SU-DHL-6 (cell line): ENCODE measurements around the gene FAXC.
A peak's percentile ranks its signal among the peaks of the same experiment; 100 is the strongest.

Experiments
- H2AFZ ChIP-seq: fragments of 200-600 bp; sonication (generic); 2 replicates; pipeline ENCODE4 v1.6.1; 2014; ENCODE audit warnings: low read depth, mild to moderate bottlenecking, moderate library complexity, mixed read lengths, antibody characterized with exemption, low read length; ENCODE audit not compliant: severe bottlenecking
- H3F3A ChIP-seq: fragments of 200-600 bp; shearing (Covaris generic); 2 replicates; pipeline ENCODE4 v1.6.0; 2016; ENCODE audit warnings: antibody characterized with exemption, mild to moderate bottlenecking; ENCODE audit not compliant: insufficient read depth
- H3K27ac ChIP-seq: fragments of 200-600 bp; sonication (generic); 2 replicates; pipeline ENCODE4 v1.5.1; 2016; ENCODE audit warnings: low read depth, mild to moderate bottlenecking, low read length, moderate library complexity, mixed read lengths
- H3K27me3 ChIP-seq: fragments of 200-600 bp; sonication (generic), shearing (Covaris generic); 2 replicates; pipeline ENCODE4 v1.6.0; 2014; ENCODE audit warnings: mild to moderate bottlenecking, low read length
- H3K36me3 ChIP-seq: fragments of 200-600 bp; sonication (generic); 2 replicates; pipeline ENCODE4 v1.6.1; 2014; ENCODE audit warnings: mild to moderate bottlenecking, low read length, mixed read lengths
- H3K4me2 ChIP-seq: fragments of 300-600, 200-600 bp; shearing (Covaris generic), sonication (generic); 2 replicates; pipeline ENCODE4 v1.6.0; 2014; ENCODE audit warnings: low read length, low read depth, mild to moderate bottlenecking; ENCODE audit not compliant: poor library complexity, severe bottlenecking
- H3K4me3 ChIP-seq: fragments of 200-600 bp; sonication (generic); 2 replicates; pipeline ENCODE4 v1.5.1; 2014; ENCODE audit warnings: antibody characterized with exemption, low read length, mild to moderate bottlenecking, mixed read lengths; ENCODE audit not compliant: insufficient read depth, poor library complexity, severe bottlenecking
- H3K79me2 ChIP-seq: fragments of 200-600 bp; sonication (generic); 2 replicates; pipeline ENCODE4 v1.6.1; 2014; ENCODE audit warnings: mild to moderate bottlenecking, low read length, moderate library complexity; ENCODE audit not compliant: insufficient read depth
- H3K9ac ChIP-seq: fragments of 200-600 bp; sonication (generic); 2 replicates; pipeline ENCODE4 v1.7.0; 2014; ENCODE audit warnings: mild to moderate bottlenecking, low read length
- H3K9me2 ChIP-seq: fragments of 200-600 bp; sonication (generic); replicated peaks from 2 replicates; pipeline ENCODE4 v1.6.1; 2014; ENCODE audit warnings: low read length; ENCODE audit not compliant: insufficient read depth
- H3K9me3 ChIP-seq: fragments of 200-600 bp; sonication (generic); 2 replicates; pipeline ENCODE4 v1.6.1; 2014; ENCODE audit warnings: low read length, mixed read lengths; ENCODE audit not compliant: insufficient read depth
- H4K20me1 ChIP-seq: fragments of 200-600 bp; sonication (generic); 2 replicates; pipeline ENCODE4 v1.6.1; 2014; ENCODE audit warnings: low read depth, mild to moderate bottlenecking, antibody characterized with exemption, low read length, moderate library complexity, mixed read lengths
- CTCF ChIP-seq: fragments of 200-600 bp; sonication (generic); IDR thresholded peaks from one replicate; pipeline ENCODE4 v1.5.1; 2017; ENCODE audit warnings: antibody characterized with exemption, mild to moderate bottlenecking, low read length, moderate library complexity; ENCODE audit not compliant: insufficient read depth, poor library complexity, severe bottlenecking
- EZH2phosphoT487 ChIP-seq: fragments of 200-600 bp; sonication (generic), shearing (Covaris generic); conservative IDR thresholded peaks from 2 replicates; pipeline ENCODE4 v1.6.1; 2018; ENCODE audit warnings: mild to moderate bottlenecking, antibody characterized with exemption, low read length, moderate library complexity, mixed read lengths

Gene FAXC

GRCh38 chr6:99349171-99350141 lies at the start of gene FAXC:
Gene FAXC, minus strand, starts transcription at chr6:99349674. Its CDS starts 302 bp downstream, at chr6:99349372.
- Histone ChIP-seq H3K36me3 (no peaks in the 10 kb centered on the region), H3K79me2 (no peaks in the 10 kb centered on the region), H3K27me3 (no peaks in the 10 kb centered on the region), H4K20me1 (no peaks in the 10 kb centered on the region), H3K27ac (no peak within 1 kb of the TSS), H3K9ac (no peak within 1 kb of the TSS), H3F3A (no peaks in the 10 kb centered on the region), H3K9me3 (no peaks in the 10 kb centered on the region), H3K4me2 (peak within 1 kb of the TSS; percentile 7), H2AFZ (peak within 1 kb of the TSS; percentile 52), H3K4me3 (no peak within 1 kb of the TSS), H3K9me2 (no peaks in the 10 kb centered on the region)
- no peak for TF ChIP-seq CTCF
- TF ChIP-seq EZH2phosphoT487 = no peak

- no peak overlapping the region for H2AFZ ChIP-seq
- peaks cover 13% of the 10 kb centered on the region for H3K79me2 ChIP-seq
- H3K9ac ChIP-seq = no peak overlapping the region
- H3K9me2 ChIP-seq = no peaks in the 10 kb centered on the region
- H3K27ac ChIP-seq = no peak overlapping the region
- H3F3A ChIP-seq = peaks cover 55% of the 10 kb centered on the region
- no peak for TF ChIP-seq EZH2phosphoT487
- TF ChIP-seq CTCF = no peak
- H3K36me3 ChIP-seq = peaks cover 46% of the 10 kb centered on the region
- H4K20me1 ChIP-seq = no peaks in the 10 kb centered on the region
- no peak overlapping the region for H3K4me2 ChIP-seq
- no peaks in the 10 kb centered on the region for H3K27me3 ChIP-seq
- H3K4me3 ChIP-seq = no peak overlapping the region
- H3K9me3 ChIP-seq = no peaks in the 10 kb centered on the region
These were observed 47.8 kb upstream of the FAXC start for GRCh38 chr6:99397287-99397686.

- no peaks in the 10 kb centered on the region for H3K9me3 ChIP-seq
- H3K9me2 ChIP-seq = no peaks in the 10 kb centered on the region
- peaks cover 14% of the 10 kb centered on the region; the same call in 1 of the 2 replicates for H3K36me3 ChIP-seq
- peak within 1 kb of the TSS; percentile 84 for H3K27ac ChIP-seq
- peaks cover 20% of the 10 kb centered on the region for H3K79me2 ChIP-seq
- H3F3A ChIP-seq = peaks cover 34% of the 10 kb centered on the region
- H3K4me3 ChIP-seq = peak within 1 kb of the TSS; percentile 76
- no peaks in the 10 kb centered on the region for H3K27me3 ChIP-seq
- peak within 1 kb of the TSS; percentile 96 for H3K4me2 ChIP-seq
- H4K20me1 ChIP-seq = no peaks in the 10 kb centered on the region
- peak within 1 kb of the TSS; percentile 90 for H2AFZ ChIP-seq
- peak within 1 kb of the TSS; percentile 70 for H3K9ac ChIP-seq
- TF ChIP-seq CTCF (no peak), EZH2phosphoT487 (no peak)
These were observed 44.4 kb upstream of the FAXC start, which contains the start of gene COQ3 for GRCh38 chr6:99393698-99394531. Gene COQ3, minus strand, starts transcription at chr6:99394195. Its CDS starts 16 bp downstream, at chr6:99394179.
